Right lobe of liver (tissue), 4 donors: ENCODE data around the gene PASK.

Source experiments
- CTCF ChIP-seq, 4 donors: fragments of 200-600 bp in 3 of 4; fragments of 450-650 bp in 1 of 4; IDR thresholded peaks; one replicate each; pipeline versions ENCODE4 v1.5.1 to v1.8.0; 2016 to 2022; ENCODE audit warnings: antibody characterized with exemption in 4 of 4, mild to moderate bottlenecking in 2 of 4
- POLR2A ChIP-seq: fragments of 450-650 bp; IDR thresholded peaks from one replicate; pipeline ENCODE4 v1.6.1; 2017; ENCODE audit warnings: antibody characterized with exemption, mild to moderate bottlenecking
- donor health status: DM: no; HTN: no; CAD: no.
- donor health status: DM: no; HTN: no; CAD: no.
- donor health status: DM: no; HTN: yes; CAD: no.

- TF ChIP-seq CTCF (IDR thresholded peaks at IDR 0.05) (no peak), POLR2A (no peak)
These were observed 39.3 kb upstream of the PASK start, which contains the start of gene ANO7 for GRCh38 chr2:241188361-241189092.
